Stomach (tissue), 4 donors: ENCODE measurements around the gene TXNL4A.

Experiments used
- POLR2A ChIP-seq, 4 donors: fragments of 450-650 bp; IDR thresholded peaks; one replicate each; pipeline ENCODE4 v1.6.1; 2016; ENCODE audit warnings: antibody characterized with exemption in 4 of 4, control low read depth in 2 of 4, mild to moderate bottlenecking in 1 of 4, moderate library complexity in 1 of 4
- POLR2AphosphoS5 ChIP-seq, 3 donors: sonication (generic); formaldehyde crosslinking; IDR thresholded peaks; one replicate each; pipeline ENCODE4 v1.6.1; 2016; ENCODE audit warnings: antibody characterized with exemption in 3 of 3
- TF ChIP-seq, protein P1 (sequence below), 7 experiments: fragments of 450-650 bp in 4 of 7; fragments of 200-600 bp in 3 of 7; sonication (generic) in 3 of 7; IDR thresholded peaks; one replicate each; pipeline ENCODE4 v1.5.1; 2016 to 2019; ENCODE audit warnings: antibody characterized with exemption in 7 of 7, control low read depth in 2 of 7, mild to moderate bottlenecking in 1 of 7

DNA sequence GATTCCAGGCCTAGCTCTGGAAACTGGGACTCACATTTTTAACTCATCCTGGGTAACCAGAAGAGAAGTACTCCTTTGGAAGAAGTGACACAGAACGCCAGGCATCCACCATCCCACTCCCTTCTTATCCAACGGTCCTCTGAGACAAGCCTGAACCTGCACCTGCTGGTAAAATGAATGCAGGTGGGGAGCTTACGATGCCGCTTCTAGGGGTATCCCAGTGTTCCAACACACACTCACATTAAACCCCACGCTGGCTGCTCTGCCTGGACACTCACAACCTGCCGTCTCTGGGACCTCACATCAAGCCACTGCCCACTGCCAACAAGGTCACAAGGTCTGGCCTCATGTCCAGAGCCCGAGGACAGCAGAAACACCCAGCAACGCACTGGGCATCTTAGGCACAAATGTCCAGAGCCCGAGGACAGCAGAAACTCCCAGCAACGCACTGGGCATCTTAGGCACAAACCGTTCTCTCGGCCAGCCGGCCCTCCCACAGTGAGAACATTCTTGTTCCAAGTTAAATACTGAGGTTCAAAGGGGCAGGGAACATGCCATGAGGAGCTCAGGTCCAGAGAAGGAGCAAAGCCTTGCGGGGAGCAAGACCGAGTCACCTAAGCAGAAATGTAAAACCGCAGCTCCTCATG is 46.8 kb downstream of the TXNL4A start:
- TF ChIP-seq, protein P1, sequence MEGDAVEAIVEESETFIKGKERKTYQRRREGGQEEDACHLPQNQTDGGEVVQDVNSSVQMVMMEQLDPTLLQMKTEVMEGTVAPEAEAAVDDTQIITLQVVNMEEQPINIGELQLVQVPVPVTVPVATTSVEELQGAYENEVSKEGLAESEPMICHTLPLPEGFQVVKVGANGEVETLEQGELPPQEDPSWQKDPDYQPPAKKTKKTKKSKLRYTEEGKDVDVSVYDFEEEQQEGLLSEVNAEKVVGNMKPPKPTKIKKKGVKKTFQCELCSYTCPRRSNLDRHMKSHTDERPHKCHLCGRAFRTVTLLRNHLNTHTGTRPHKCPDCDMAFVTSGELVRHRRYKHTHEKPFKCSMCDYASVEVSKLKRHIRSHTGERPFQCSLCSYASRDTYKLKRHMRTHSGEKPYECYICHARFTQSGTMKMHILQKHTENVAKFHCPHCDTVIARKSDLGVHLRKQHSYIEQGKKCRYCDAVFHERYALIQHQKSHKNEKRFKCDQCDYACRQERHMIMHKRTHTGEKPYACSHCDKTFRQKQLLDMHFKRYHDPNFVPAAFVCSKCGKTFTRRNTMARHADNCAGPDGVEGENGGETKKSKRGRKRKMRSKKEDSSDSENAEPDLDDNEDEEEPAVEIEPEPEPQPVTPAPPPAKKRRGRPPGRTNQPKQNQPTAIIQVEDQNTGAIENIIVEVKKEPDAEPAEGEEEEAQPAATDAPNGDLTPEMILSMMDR (IDR thresholded peaks at IDR 0.05): no peak
- no peak for TF ChIP-seq POLR2A (IDR thresholded peaks at IDR 0.05)
- TF ChIP-seq POLR2AphosphoS5 (IDR thresholded peaks at IDR 0.05): no peak
